Endothelial cell of umbilical vein (primary cell): ENCODE results near the gene BMPER. TPM values are rescaled to one million over a fixed set of nuclear protein-coding genes. Genes with fewer than 3 reads are reported as not detected.

Experiments used
- BruUV-seq: library from RNA; stranded (reverse); fragments of 400-500 nt; replicated peaks from 2 replicates; lab custom pipeline; 2021; lab: Mats Ljungman, UMichigan
- CTCF ChIA-PET: fragments of 300-600, 350-600 bp; sonication (Branson Sonifier 250); formaldehyde crosslinking; loops from one replicate; lab custom pipeline; 2021; ENCODE audit warnings: antibody characterized with exemption, inconsistent platforms; lab: Charles Lee
- POLR2A ChIA-PET: fragments of 300-600, 350-600 bp; sonication (Branson Sonifier 250); formaldehyde crosslinking; loops from one replicate; lab custom pipeline; 2021; ENCODE audit warnings: antibody characterized with exemption, inconsistent platforms; lab: Charles Lee
- DNase-seq: peaks from one replicate; pipeline ENCODE4 v3.0.0-alpha.2; 2011; ENCODE audit warnings: low read depth, low spot score
- FAIRE-seq: peaks from 2 replicates; lab custom pipeline; 2011; peaks lifted over from hg19 to GRCh38; lab: Jason Lieb, UNC
- H2AFZ ChIP-seq: 2 replicates; pipeline ENCODE4 v1.6.0; 2012; ENCODE audit warnings: low read depth, low read length, control low read depth, inconsistent platforms
- H3K27ac ChIP-seq: 2 replicates; pipeline ENCODE4 v1.5.1; 2011; ENCODE audit warnings: low read depth, mild to moderate bottlenecking, control low read depth, low read length, moderate library complexity; ENCODE audit not compliant: insufficient read depth
- H3K27me3 ChIP-seq, 2 experiments: 2 replicates each; pipeline versions ENCODE4 v1.6.0 to v1.6.1; 2011; ENCODE audit warnings: low read length in 2 of 2, mixed read lengths in 1 of 2; ENCODE audit not compliant: control insufficient read depth in 2 of 2, insufficient read depth in 2 of 2
- H3K36me3 ChIP-seq, 2 experiments: 2 replicates in 1 of 2; 3 replicates in 1 of 2; pipeline ENCODE4 v1.5.1; 2011; ENCODE audit warnings: low read length in 2 of 2, mild to moderate bottlenecking in 1 of 2, moderate library complexity in 1 of 2; ENCODE audit not compliant: control insufficient read depth in 2 of 2, insufficient read depth in 2 of 2; ENCODE audit errors: extremely low read depth in 1 of 2
- H3K4me1 ChIP-seq: 3 replicates; pipeline ENCODE4 v1.5.1; 2011; ENCODE audit warnings: mild to moderate bottlenecking, low read length; ENCODE audit not compliant: control insufficient read depth, insufficient read depth; ENCODE audit errors: extremely low read depth
- H3K4me2 ChIP-seq: 2 replicates; pipeline ENCODE4 v1.6.1; 2011; ENCODE audit warnings: low read length, control low read depth, mixed read lengths; ENCODE audit not compliant: insufficient read depth
- H3K4me3 ChIP-seq, 3 experiments: fragments of 200-600 bp in 1 of 3; sonication (generic), shearing (Covaris generic) in 1 of 3; replicated peaks in 1 of 3; 2 replicates each; pipeline ENCODE4 v1.5.1; 2011 to 2016; ENCODE audit warnings: control low read depth in 3 of 3, low read length in 3 of 3, mild to moderate bottlenecking in 2 of 3, inconsistent platforms in 1 of 3, low read depth in 1 of 3, moderate library complexity in 1 of 3; ENCODE audit not compliant: insufficient read depth in 1 of 3
- H3K79me2 ChIP-seq: 2 replicates; pipeline ENCODE4 v1.6.0; 2012; ENCODE audit warnings: low read length, inconsistent platforms; ENCODE audit not compliant: control insufficient read depth, insufficient read depth
- H3K9ac ChIP-seq: replicated peaks from 2 replicates; pipeline ENCODE3; 2011; ENCODE audit warnings: low read length, control low read depth; ENCODE audit not compliant: insufficient read depth; ENCODE audit errors: extremely low read depth
- H3K9me1 ChIP-seq: replicated peaks from 3 replicates; pipeline ENCODE4 v1.6.0; 2011; ENCODE audit warnings: mild to moderate bottlenecking, low read length; ENCODE audit not compliant: control insufficient read depth, insufficient read depth; ENCODE audit errors: extremely low read depth
- H3K9me3 ChIP-seq: replicated peaks from 2 replicates; pipeline ENCODE4 v1.5.1; 2012; ENCODE audit warnings: low read length, inconsistent platforms; ENCODE audit not compliant: control insufficient read depth, insufficient read depth
- H4K20me1 ChIP-seq: replicated peaks from 2 replicates; pipeline ENCODE3; 2011; ENCODE audit warnings: mild to moderate bottlenecking, low read length; ENCODE audit not compliant: control insufficient read depth, insufficient read depth; ENCODE audit errors: extremely low read depth
- EZH2 ChIP-seq: IDR thresholded peaks from 2 replicates; pipeline ENCODE4 v1.6.1; 2012; ENCODE audit warnings: borderline replicate concordance, low read depth, mild to moderate bottlenecking, moderate library complexity, low read length, inconsistent platforms; ENCODE audit not compliant: severe bottlenecking
- FOS ChIP-seq: IDR thresholded peaks from 2 replicates; pipeline ENCODE4 v1.6.1; 2011; ENCODE audit warnings: mild to moderate bottlenecking, low read length, moderate library complexity, borderline replicate concordance; ENCODE audit not compliant: insufficient read depth
- GATA2 ChIP-seq: IDR thresholded peaks from 2 replicates; pipeline ENCODE4 v1.7.0; 2011; ENCODE audit warnings: low read depth, mild to moderate bottlenecking, moderate library complexity, mixed read lengths, low read length; ENCODE audit not compliant: insufficient read length, insufficient read depth
- JUN ChIP-seq: IDR thresholded peaks from 2 replicates; pipeline ENCODE4 v1.6.1; 2011; ENCODE audit warnings: borderline replicate concordance, low read depth; ENCODE audit not compliant: insufficient read length, insufficient read depth
- MYC ChIP-seq: IDR thresholded peaks from one replicate; pipeline ENCODE4 v1.6.1; 2011; ENCODE audit warnings: mild to moderate bottlenecking, low read depth, low read length
- POLR2A ChIP-seq: IDR thresholded peaks from 2 replicates; pipeline ENCODE4 v1.6.1; 2012; ENCODE audit warnings: low read depth, mild to moderate bottlenecking, control low read depth, low read length
- POLR2AphosphoS5 ChIP-seq: IDR thresholded peaks from 2 replicates; pipeline ENCODE4 v1.6.1; 2012; ENCODE audit warnings: low read depth, mild to moderate bottlenecking, control low read depth, low read length, moderate library complexity; ENCODE audit not compliant: insufficient read depth
- dilution Hi-C: fragments of 300-500 bp; cut with MboI; formaldehyde crosslinking; loops from one replicate; pipeline ENCODE4 v1.15.0; 2019; ENCODE audit warnings: low sequenced_read_pairs; ENCODE audit not compliant: extremely low pct_ligation_motif_present
- intact Hi-C: fragments of 100-400 bp; cut with micrococcal nuclease; formaldehyde crosslinking; loops from one replicate; pipeline ENCODE4 v1.10.0; 2022
- polyA plus RNA-seq, 4 experiments: library from polyadenylated mRNA; depleted of rRNA in 3 of 4; stranded (reverse) in 3 of 4; unstranded in 1 of 4; fragments of >200 nt; gene quantifications; 2 replicates each; pipeline versions ENCODE4 v1.2.1 to v1.2.3, GENCODE V29; 2011 to 2012; ENCODE audit warnings: missing spikeins in 1 of 4
- total RNA-seq: library from RNA; stranded (reverse); gene quantifications from 2 replicates; pipeline ENCODE4 v1.2.3, GENCODE V29; 2021
- TF ChIP-seq, protein P1 (sequence below): IDR thresholded peaks from 2 replicates; pipeline ENCODE4 v1.6.1; 2011; ENCODE audit not compliant: insufficient read depth, insufficient read length
- TF ChIP-seq, protein P2 (sequence below), 2 donors: IDR thresholded peaks; 1 replicate in 1 of 2; 2 replicates in 1 of 2; pipeline ENCODE4 v1.5.1; 2011; ENCODE audit warnings: low read length in 2 of 2, mild to moderate bottlenecking in 2 of 2, moderate library complexity in 2 of 2, control low read depth in 1 of 2, inconsistent platforms in 1 of 2, low read depth in 1 of 2; ENCODE audit not compliant: insufficient read depth in 1 of 2; ENCODE audit errors: extremely low read depth in 1 of 2

BMPER gene
- total and polyA plus RNA-seq, 2 donors (not counting 3 experiments of a cell fraction or from before 2014, with no cell fraction given): 0.10 to 0.13 TPM

DNA sequence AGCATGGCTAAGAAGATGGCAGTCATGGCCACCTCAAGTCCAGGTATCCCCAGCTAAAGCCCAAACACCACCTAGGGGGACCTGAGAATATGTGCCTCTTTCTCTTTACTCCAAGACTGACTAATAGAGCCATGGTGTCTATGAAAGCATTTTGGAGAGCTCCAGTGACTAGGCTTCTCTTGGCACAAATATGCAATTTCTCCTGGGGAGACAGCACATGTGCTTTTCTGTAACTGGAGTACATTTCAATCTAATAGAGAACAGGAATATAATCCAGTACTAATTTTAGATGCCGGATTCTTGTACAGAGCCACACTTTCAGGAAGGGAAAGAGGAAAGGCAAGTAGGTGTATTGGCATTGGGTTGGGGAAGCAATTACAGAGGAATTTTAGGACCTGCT, 260.1 kb downstream of the BMPER start:
- H3K9ac ChIP-seq: no peak overlapping the region
- ChIA-PET CTCF (interaction anchor here (0.5 to 1.4 kb wide), 3 partner anchors 11 to 183 kb away, joined by 3 to 4 read pairs (median 3); no protein-coding TSS in a partner anchor), POLR2A (no interaction called here)
- H4K20me1 ChIP-seq: no peaks in the 10 kb centered on the region
- H3K36me3 ChIP-seq: no peaks in the 10 kb centered on the region
- intact Hi-C loops (loop anchor here (5.0 kb wide), 1 partner anchor 73 kb away; no protein-coding TSS in a partner anchor), dilution Hi-C loops (no loop called here)
- no peak overlapping the region for H3K4me3 ChIP-seq
- DNase-seq (no peak), FAIRE-seq (no peak)
- H2AFZ ChIP-seq: no peak overlapping the region
- no peaks in the 10 kb centered on the region for H3K9me1 ChIP-seq
- BruUV-seq: no TSS peak
- no peaks in the 10 kb centered on the region for H3K9me3 ChIP-seq
- H3K4me1 ChIP-seq: no peaks in the 10 kb centered on the region
- TF ChIP-seq FOS (no peak), POLR2AphosphoS5 (no peak), JUN (no peak), EZH2 (no peak), MYC (no peak), GATA2 (no peak), POLR2A (no peak)
- TF ChIP-seq, protein P1, sequence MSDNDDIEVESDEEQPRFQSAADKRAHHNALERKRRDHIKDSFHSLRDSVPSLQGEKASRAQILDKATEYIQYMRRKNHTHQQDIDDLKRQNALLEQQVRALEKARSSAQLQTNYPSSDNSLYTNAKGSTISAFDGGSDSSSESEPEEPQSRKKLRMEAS: no peak
- TF ChIP-seq, protein P2, sequence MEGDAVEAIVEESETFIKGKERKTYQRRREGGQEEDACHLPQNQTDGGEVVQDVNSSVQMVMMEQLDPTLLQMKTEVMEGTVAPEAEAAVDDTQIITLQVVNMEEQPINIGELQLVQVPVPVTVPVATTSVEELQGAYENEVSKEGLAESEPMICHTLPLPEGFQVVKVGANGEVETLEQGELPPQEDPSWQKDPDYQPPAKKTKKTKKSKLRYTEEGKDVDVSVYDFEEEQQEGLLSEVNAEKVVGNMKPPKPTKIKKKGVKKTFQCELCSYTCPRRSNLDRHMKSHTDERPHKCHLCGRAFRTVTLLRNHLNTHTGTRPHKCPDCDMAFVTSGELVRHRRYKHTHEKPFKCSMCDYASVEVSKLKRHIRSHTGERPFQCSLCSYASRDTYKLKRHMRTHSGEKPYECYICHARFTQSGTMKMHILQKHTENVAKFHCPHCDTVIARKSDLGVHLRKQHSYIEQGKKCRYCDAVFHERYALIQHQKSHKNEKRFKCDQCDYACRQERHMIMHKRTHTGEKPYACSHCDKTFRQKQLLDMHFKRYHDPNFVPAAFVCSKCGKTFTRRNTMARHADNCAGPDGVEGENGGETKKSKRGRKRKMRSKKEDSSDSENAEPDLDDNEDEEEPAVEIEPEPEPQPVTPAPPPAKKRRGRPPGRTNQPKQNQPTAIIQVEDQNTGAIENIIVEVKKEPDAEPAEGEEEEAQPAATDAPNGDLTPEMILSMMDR (IDR thresholded peaks at IDR 0.05; ENCODE audit: extremely low read depth in 1 of 2, insufficient read depth in 1 of 2, low read depth in 1 of 2, low read length in 2 of 2): no peak
- peaks cover 0 to 2% of the 10 kb centered on the region in 2 experiments for H3K27me3 ChIP-seq
- no peak overlapping the region for H3K4me2 ChIP-seq
- H3K79me2 ChIP-seq: no peaks in the 10 kb centered on the region
- no peak overlapping the region for H3K27ac ChIP-seq
